Measurements from ENCODE around the gene GRB7.
A peak's percentile ranks its signal among the peaks of the same experiment; 100 is the strongest.

Gene GRB7

GRCh38 chr17:39775031-39775430 is 37.3 kb downstream of the GRB7 start:
- no peak for DNase-seq

DNA sequence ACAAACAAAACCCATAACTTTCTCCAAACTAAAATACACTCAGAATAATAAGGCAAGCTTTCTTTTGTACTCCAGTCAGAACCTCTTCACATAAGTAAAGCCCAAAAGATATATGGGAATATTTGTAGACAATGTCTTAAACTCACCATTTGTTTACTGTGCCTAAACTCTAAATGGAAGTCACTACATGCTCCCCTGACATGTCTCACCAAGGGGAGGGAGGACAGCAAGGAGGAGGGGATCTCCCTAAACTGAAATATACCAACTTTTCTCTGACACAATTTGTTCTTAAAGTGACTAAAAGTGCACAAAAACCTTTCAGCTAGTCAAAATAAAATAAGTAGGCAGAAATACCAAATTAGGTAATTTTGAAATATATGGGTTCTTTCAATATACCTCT is 38.5 kb downstream of the GRB7 start:
- no peak for DNase-seq

GRCh38 chr17:39777534-39778365 is 40.0 kb downstream of the GRB7 start:
- peak; percentile 44 for DNase-seq

- DNase-seq: no peak
Observed at GRCh38 chr17:39781031-39781860, 43.5 kb downstream of the GRB7 start.

GRCh38 chr17:39781861-39782213 is 44.1 kb downstream of the GRB7 start:
- DNase-seq: no peak

GRCh38 chr17:39782481-39782880 is 44.7 kb downstream of the GRB7 start:
- DNase-seq: no peak

- no peak for DNase-seq
Observed at GRCh38 chr17:39782980-39783379, 45.2 kb downstream of the GRB7 start.

DNA sequence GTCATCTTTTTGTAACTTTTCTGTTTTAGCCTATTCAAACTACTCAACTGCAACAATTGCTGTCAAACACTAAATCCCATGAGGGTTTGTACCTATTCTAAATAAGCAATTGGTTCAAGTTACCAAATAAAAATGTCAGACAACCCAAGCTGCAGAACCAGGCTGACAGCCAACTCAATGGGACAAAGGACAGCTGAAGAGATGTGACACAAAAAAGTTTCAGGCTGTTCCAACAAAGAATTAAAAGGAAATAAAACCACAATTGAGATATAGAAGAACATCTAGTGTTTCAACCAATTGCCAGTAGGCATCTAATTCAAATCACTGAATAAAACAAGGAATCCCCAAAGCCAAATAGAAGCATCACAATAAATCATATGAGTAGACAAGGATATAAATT is 49.3 kb downstream of the GRB7 start:
- no peak for DNase-seq

DNA sequence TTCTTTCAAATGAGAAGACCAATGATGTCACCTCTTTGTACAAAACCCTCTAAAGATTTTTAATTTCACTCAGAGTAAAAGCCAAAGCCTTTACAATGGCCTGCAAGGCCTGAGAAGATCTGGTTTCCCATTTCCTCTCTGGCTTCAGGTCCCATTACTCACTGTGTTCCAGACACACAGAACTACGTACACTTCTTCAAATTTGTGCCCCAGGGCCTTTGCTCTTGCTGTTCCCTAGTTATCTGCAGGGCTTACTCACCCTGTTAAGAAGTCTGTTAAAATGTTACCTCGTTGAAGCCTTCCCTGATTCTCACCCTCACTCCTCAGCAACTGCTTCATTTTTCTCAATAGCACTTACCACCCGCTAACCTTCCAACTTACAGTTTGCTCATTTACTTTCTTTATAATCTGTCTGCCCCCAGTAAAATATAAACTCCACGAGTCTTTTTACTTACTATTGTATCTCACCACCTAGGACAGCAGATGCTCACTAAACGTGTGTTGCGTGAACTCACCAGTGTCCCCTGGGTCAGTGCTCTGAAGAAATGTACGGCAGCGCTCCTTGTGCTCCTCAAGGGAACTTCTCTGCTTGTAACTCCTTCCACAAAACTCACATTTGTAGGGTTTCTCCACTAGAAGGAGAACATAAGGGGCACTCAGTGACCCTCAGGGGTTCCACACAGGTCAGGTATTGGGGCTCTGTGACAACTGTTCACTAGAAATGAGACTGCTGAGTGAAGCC is 50.2 kb downstream of the GRB7 start:
- DNase-seq: no peak

DNA sequence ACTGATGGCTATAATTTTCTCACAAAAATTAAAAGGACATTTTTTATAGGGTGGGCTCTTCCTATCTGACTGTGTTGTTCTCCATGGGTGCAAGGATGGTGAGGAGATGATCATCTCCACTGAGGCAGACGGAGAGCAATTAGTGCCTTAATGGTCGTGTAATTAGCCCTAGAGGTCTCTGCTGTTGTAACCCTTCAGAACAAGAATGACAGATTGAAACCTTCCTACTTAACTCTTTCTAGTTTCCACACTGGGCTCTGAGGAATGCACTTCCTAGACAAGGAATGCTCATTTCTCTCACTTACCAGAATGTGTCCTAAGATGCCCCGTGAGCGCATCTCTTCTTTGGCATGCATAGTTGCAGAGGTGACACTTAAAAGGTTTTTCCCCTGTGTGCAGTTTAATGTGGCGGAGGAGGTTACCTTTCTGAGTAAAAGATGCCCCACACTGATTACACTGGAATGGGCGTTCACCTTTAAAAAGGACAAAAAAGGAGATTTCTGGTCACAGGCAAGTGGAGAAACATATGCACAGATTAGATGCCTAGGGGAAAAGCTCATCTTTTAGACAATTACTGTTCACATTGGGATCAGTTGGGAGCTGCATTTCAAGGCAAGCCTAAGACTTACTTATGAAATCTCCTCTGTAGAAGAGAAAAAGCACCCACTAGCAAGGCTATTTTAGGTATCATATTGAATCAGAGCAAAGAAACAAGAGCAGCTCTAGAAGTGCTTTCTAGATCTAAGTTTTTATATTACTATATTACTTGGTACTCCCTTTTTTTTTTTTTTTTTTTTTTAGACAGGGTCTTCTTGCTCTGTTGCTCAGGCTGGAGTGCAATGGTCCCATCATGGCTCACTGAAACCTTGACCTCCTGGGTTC is 53.6 kb downstream of the GRB7 start:
- peak; percentile 54 for DNase-seq

- DNase-seq: no peak
Observed at GRCh38 chr17:39792526-39793221, 54.9 kb downstream of the GRB7 start.

DNA sequence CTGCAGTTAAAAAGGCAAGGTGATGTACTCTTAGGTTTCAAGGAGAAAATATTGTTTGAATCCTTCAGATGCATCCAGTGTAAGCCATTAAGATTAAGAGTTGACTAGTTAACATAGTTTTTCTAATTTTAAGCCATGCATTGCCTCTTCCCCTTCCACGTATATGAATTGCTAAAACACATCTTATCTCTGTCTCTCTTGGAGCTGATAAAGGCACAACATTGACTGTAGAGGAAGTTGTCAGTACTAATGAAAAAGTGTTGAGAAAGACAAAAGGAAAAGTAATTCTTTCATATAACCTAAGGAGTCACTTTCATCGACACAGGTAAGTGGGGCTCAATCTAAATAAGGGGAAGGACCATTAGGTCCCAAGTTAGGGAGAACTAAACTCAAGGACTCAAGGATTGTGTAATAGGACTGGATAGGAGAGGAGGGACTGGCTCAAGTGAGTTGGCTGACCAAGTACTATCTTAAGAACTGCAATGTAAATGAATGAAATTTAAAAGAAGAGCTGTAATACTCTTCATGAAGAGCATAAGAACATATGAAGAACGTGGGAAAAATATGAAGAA is 55.6 kb downstream of the GRB7 start:
- no peak for DNase-seq

DNA sequence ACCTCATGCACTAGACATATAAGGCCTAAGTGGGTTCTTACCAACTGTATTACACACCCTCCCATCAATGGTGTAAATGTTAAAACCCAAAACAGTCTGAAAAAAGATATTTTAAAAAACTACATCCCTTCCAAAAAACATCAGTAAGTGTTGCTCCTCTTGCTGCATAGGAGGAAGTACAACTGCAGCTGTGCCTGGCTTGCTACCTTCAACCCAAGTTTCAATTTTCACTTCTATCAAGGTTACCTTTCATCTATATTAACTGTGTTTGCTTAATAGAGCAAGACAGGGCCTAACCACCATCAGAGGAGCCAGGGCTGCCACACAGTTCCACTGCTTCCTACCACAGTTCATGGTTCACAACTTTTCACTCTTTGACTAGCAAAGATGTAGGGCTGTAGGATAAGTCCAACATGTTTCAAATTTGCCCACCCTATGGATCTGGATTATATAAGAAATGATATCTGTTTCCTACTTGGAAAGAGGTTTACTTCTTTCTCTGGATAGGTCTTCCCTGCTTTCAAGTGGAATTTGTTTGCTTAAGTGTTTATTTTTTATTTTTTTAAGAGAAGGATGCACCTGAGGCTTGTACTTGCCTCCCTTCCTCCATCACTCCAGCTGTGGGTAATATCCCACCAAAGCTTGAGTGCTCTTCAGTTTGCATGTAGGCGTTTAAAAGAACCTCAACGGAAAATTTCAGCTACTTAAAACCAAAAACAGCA is 56.7 kb downstream of the GRB7 start:
- peak; percentile 55 for DNase-seq

All from central memory CD4-positive, alpha-beta T cell (primary cell).